Right atrium auricular region (tissue), 2 donors: ENCODE measurements around the gene NPR2. TPM values are rescaled to one million over a fixed set of nuclear protein-coding genes. Genes with fewer than 3 reads are reported as not detected.

ENCODE experiments used
- DNase-seq: peaks from one replicate; pipeline ENCODE4 v3.0.0-alpha.2; 2019; ENCODE audit warnings: low spot score
- H3K27ac ChIP-seq, 2 donors: fragments of 200-600 bp; sonication (generic); 1 replicate in 1 of 2; 2 replicates in 1 of 2; pipeline ENCODE4 v1.5.1; 2016 to 2019
- H3K27me3 ChIP-seq, 2 donors: fragments of 200-600 bp; sonication (generic); one replicate each; pipeline versions ENCODE4 v1.5.1 to v1.6.0; 2017 to 2019
- H3K36me3 ChIP-seq: fragments of 200-600 bp; sonication (generic); one replicate; pipeline ENCODE4 v1.5.1; 2016
- H3K4me1 ChIP-seq, 2 donors: fragments of 200-600 bp; sonication (generic); one replicate each; pipeline versions ENCODE4 v1.5.1 to v1.6.0; 2017 to 2019
- H3K4me3 ChIP-seq, 2 donors: fragments of 200-600 bp; sonication (generic); 1 replicate in 1 of 2; 2 replicates in 1 of 2; pipeline ENCODE4 v1.5.1; 2017 to 2019; ENCODE audit warnings: mild to moderate bottlenecking in 1 of 2, moderate library complexity in 1 of 2
- H3K9me3 ChIP-seq, 2 donors: fragments of 200-600 bp; sonication (generic); one replicate each; pipeline ENCODE4 v1.5.1; 2019
- CTCF ChIP-seq, 2 donors: fragments of 200-600 bp; sonication (generic); IDR thresholded peaks; one replicate each; pipeline ENCODE4 v1.5.1; 2019; ENCODE audit warnings: antibody characterized with exemption in 2 of 2
- total RNA-seq, 2 donors: library from RNA; depleted of rRNA; stranded (reverse); fragments of >200 nt; gene quantifications; one replicate each; pipeline ENCODE4 v1.1.0, GENCODE V29; 2016

NPR2 gene
- total RNA-seq, 2 donors from 2014 or later: 17.7 to 27.2 TPM

- DNase-seq: peak; percentile 99
- Histone ChIP-seq H3K4me1 (peaks cover 0 to 49% of the 10 kb centered on the region in 2 donors), H3K9me3 (no peaks in the 10 kb centered on the region), H3K36me3 (no peaks in the 10 kb centered on the region), H3K27ac (peak within 1 kb of the TSS; percentile 89 to 95), H3K4me3 (peak within 1 kb of the TSS; percentile 51 to 72), H3K27me3 (no peaks in the 10 kb centered on the region)
- TF ChIP-seq CTCF (IDR thresholded peaks at IDR 0.05): no peak
Measured at GRCh38 chr9:35829084-35829763, 37.8 kb downstream of the NPR2 start, which contains the start of gene TMEM8B. Gene TMEM8B, plus strand, starts transcription at chr9:35829228. Its CDS starts 220 bp downstream, at chr9:35829448.

- no peak for DNase-seq
- H3K27me3 ChIP-seq: no peaks in the 10 kb centered on the region
- H3K36me3 ChIP-seq: no peaks in the 10 kb centered on the region
- no peak for TF ChIP-seq CTCF (IDR thresholded peaks at IDR 0.05)
- H3K27ac ChIP-seq: peak overlapping the region; percentile 89 to 95
- H3K9me3 ChIP-seq: no peaks in the 10 kb centered on the region
- peaks cover 0 to 54% of the 10 kb centered on the region in 2 donors for H3K4me1 ChIP-seq
- H3K4me3 ChIP-seq: peak overlapping the region; percentile 51 to 72
Measured at GRCh38 chr9:35829764-35830096, 38.3 kb downstream of the NPR2 start.

- no peaks in the 10 kb centered on the region for H3K9me3 ChIP-seq
- no peak for DNase-seq
- no peaks in the 10 kb centered on the region for H3K27me3 ChIP-seq
- H3K4me3 ChIP-seq: no peak overlapping the region
- H3K27ac ChIP-seq: no peak overlapping the region
- H3K4me1 ChIP-seq: peaks cover 0 to 54% of the 10 kb centered on the region in 2 donors
- TF ChIP-seq CTCF (IDR thresholded peaks at IDR 0.05): no peak
- H3K36me3 ChIP-seq: no peaks in the 10 kb centered on the region
Measured at GRCh38 chr9:35831040-35831439, 39.6 kb downstream of the NPR2 start.

GRCh38 chr9:35832814-35833213 is 41.4 kb downstream of the NPR2 start:
- peak overlapping the region; percentile 72 to 74 for H3K27ac ChIP-seq
- DNase-seq: no peak
- no peaks in the 10 kb centered on the region for H3K36me3 ChIP-seq
- peaks cover 0 to 54% of the 10 kb centered on the region in 2 donors for H3K4me1 ChIP-seq
- no peak for TF ChIP-seq CTCF (IDR thresholded peaks at IDR 0.05)
- H3K9me3 ChIP-seq: no peaks in the 10 kb centered on the region
- no peak overlapping the region for H3K4me3 ChIP-seq
- no peaks in the 10 kb centered on the region for H3K27me3 ChIP-seq

DNA sequence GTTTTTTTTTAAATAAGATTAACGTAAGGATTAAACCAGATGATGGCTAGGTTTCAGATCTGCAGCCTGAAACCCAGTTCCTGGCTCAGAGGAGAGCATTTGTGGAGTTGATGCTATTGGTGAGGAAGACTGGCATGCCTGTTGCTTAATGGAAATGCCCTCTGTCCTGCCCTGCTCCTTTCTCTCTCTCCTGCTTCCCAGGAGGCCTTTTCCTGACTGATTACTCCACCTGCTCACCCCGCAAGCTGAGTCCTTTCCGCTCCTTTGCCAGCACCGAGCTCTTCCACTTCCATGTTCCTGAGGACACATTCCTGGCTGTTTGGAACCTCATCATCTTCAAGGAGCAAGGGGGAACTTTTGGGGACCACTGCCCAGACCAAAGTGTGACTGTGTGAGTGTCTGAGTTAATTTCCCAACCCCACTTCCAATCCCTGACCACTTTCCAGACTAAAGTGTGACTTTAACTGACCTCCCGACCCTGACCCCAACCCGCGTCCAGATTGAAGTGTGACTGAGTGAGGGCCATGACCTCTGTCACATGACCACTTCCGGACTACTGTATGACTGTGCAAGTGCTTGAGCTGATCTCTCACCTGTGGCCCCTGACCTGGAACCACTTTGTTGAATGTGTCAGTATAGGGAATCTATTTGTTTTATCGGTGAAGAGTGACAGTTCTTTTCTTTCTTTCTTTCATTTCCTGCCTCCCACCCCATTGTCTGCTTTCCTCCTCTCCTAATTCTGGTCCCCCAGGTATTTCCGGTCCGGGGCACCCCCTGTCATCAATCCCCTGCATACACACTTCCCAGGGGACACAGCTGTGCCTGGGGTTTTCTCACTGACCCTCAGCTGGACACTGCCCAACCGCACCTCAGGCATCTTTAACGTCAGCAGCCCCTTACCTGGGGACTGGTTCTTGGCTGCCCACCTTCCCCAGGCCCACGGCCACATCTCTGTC is 43.1 kb downstream of the NPR2 start:
- DNase-seq: no peak
- no peak for TF ChIP-seq CTCF (IDR thresholded peaks at IDR 0.05)
- peak overlapping the region in 1 of 2 donors; percentile 74 for H3K27ac ChIP-seq
- H3K36me3 ChIP-seq: no peaks in the 10 kb centered on the region
- no peaks in the 10 kb centered on the region for H3K9me3 ChIP-seq
- no peak overlapping the region for H3K4me3 ChIP-seq
- no peaks in the 10 kb centered on the region for H3K27me3 ChIP-seq
- peaks cover 0 to 49% of the 10 kb centered on the region in 2 donors for H3K4me1 ChIP-seq
